Measurements from ENCODE around the gene PCDH19. TPM values are rescaled to one million over a fixed set of nuclear protein-coding genes. Genes with fewer than 3 reads are reported as not detected.

The PCDH19 gene
- total RNA-seq, 6 donors from 2014 or later = 0.10 to 1.0 (median 0.19) TPM

DNA sequence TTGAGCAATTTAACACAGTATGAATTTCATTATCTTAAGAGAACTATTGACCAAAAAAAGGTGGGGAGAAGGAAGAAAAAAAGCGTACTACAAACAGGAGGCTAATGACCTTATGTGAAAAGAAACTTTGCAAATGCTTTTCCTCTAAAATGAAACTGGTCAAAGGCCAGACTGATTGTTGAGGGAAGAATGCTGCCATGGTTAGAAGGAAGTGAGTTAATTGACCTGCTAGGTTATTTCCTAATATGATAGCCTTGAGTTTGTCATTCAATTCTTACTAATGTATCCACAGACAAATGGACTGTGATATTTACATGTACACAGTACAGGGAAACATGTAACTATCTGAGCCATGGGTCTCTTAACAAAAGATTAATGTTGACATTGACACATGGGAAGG is 132.8 kb downstream of the PCDH19 start:
- TF ChIP-seq EP300 (IDR thresholded peaks at IDR 0.05) (no peak), POLR2A (IDR thresholded peaks at IDR 0.05) (no peak)
- no peaks in the 10 kb centered on the region for H3K27me3 ChIP-seq
- H3K27ac ChIP-seq = no peak overlapping the region
- H3K36me3 ChIP-seq = no peaks in the 10 kb centered on the region
- 64% methylated on average over 1 of the region's 1 CpG for WGBS, 2 donors
- DNase-seq = no peak
- H3K4me1 ChIP-seq = no peaks in the 10 kb centered on the region
- H3K9me3 ChIP-seq = no peaks in the 10 kb centered on the region
- no peak for ATAC-seq (ENCODE audit: low FRiP score in 2 of 2)
- H3K4me3 ChIP-seq = no peak overlapping the region

DNA sequence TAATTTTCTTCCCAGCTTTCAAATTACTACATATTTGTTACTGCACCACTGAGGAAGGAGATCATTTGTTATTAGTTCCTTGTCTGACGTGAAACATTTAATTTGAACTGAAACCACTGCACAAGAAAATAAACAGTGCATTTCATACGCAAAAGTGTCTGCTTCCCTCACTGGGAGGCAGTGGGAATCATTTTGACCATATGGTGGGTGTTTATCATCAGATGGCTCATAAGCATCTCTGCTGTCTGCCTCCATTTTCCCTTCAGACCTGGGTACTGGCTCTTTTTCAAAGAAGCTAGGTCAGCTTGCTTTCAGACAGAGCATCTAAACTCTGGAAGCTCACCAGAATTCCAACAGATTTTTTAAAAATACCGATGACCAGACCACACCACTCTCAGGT is 135.2 kb downstream of the PCDH19 start:
- TF ChIP-seq, protein P1, sequence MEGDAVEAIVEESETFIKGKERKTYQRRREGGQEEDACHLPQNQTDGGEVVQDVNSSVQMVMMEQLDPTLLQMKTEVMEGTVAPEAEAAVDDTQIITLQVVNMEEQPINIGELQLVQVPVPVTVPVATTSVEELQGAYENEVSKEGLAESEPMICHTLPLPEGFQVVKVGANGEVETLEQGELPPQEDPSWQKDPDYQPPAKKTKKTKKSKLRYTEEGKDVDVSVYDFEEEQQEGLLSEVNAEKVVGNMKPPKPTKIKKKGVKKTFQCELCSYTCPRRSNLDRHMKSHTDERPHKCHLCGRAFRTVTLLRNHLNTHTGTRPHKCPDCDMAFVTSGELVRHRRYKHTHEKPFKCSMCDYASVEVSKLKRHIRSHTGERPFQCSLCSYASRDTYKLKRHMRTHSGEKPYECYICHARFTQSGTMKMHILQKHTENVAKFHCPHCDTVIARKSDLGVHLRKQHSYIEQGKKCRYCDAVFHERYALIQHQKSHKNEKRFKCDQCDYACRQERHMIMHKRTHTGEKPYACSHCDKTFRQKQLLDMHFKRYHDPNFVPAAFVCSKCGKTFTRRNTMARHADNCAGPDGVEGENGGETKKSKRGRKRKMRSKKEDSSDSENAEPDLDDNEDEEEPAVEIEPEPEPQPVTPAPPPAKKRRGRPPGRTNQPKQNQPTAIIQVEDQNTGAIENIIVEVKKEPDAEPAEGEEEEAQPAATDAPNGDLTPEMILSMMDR (IDR thresholded peaks at IDR 0.05) = no peak
- TF ChIP-seq POLR2AphosphoS5 (IDR thresholded peaks at IDR 0.05) = no peak
- TF ChIP-seq POLR2A (IDR thresholded peaks at IDR 0.05) = no peak
- TF ChIP-seq EP300 (IDR thresholded peaks at IDR 0.05) = no peak
- ATAC-seq (ENCODE audit: low FRiP score in 2 of 2) = no peak
- no peak overlapping the region for H3K27ac ChIP-seq
- no peaks in the 10 kb centered on the region for H3K9me3 ChIP-seq
- no peaks in the 10 kb centered on the region for H3K4me1 ChIP-seq
- DNase-seq = no peak
- 37 to 67% methylated on average over 3 of the region's 3 CpGs for WGBS, 2 donors
- no peak overlapping the region for H3K4me3 ChIP-seq
- no peaks in the 10 kb centered on the region for H3K27me3 ChIP-seq
- H3K36me3 ChIP-seq = no peaks in the 10 kb centered on the region

DNA sequence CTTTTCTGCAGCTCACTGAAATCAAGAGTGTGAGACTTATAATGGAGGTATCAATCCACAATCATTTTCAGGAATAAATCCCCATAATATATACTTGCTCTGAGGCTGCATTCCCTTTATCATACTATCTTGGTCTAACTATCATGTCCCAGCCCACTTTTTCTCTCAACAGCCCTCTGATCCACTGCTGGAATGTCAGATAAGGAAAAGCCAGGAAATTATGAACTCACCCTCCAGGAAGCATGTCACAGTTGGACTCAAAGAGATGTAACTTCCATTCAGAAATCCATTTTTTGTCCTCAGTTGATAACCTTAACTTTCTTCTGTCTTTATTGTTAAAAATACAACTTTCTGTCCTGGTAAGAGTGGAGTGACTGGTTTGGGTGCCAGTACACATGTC is 144.9 kb downstream of the PCDH19 start:
- Histone ChIP-seq H3K36me3 (no peaks in the 10 kb centered on the region), H3K4me3 (no peak overlapping the region), H3K27ac (no peak overlapping the region), H3K27me3 (no peaks in the 10 kb centered on the region), H3K9me3 (no peaks in the 10 kb centered on the region), H3K4me1 (no peaks in the 10 kb centered on the region)
- ATAC-seq (ENCODE audit: low FRiP score in 2 of 2) (no peak), DNase-seq (no peak)
- no peak for TF ChIP-seq POLR2A (IDR thresholded peaks at IDR 0.05)
- TF ChIP-seq EP300 (IDR thresholded peaks at IDR 0.05) = no peak
- no peak for TF ChIP-seq POLR2AphosphoS5 (IDR thresholded peaks at IDR 0.05)
- TF ChIP-seq, protein P1 (IDR thresholded peaks at IDR 0.05) = no peak

DNA sequence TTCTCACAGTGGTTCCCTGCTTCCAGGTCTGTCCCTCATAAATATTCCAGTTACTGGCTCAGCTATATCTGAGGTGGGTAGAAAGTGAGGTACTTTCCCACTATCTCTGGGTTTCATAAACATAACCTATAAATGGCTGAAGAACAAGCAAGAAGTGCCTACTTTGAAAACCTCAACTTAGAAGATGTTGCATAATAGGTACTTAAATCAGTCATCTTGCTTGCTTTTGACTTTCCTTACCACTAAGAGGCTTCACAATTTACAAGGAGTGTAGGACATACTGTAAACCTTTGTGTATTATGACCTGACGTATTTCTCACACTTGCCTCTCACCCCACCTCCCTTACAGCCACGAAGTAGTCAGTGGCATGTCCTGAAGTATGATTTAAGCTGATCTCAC is 145.9 kb downstream of the PCDH19 start:
- Histone ChIP-seq H3K4me3 (no peak overlapping the region), H3K27me3 (no peaks in the 10 kb centered on the region), H3K9me3 (no peaks in the 10 kb centered on the region), H3K27ac (no peak overlapping the region), H3K4me1 (no peaks in the 10 kb centered on the region), H3K36me3 (no peaks in the 10 kb centered on the region)
- ATAC-seq (ENCODE audit: low FRiP score in 2 of 2) (peak in 1 of 2 donors; percentile 46), DNase-seq (no peak)
- 25 to 63% methylated on average over 1 to 2 of the region's 2 CpGs for WGBS, 2 donors
- TF ChIP-seq, protein P1 (IDR thresholded peaks at IDR 0.05) = no peak
- TF ChIP-seq POLR2AphosphoS5 (IDR thresholded peaks at IDR 0.05) (no peak), EP300 (IDR thresholded peaks at IDR 0.05) (no peak), POLR2A (IDR thresholded peaks at IDR 0.05) (no peak)

DNA sequence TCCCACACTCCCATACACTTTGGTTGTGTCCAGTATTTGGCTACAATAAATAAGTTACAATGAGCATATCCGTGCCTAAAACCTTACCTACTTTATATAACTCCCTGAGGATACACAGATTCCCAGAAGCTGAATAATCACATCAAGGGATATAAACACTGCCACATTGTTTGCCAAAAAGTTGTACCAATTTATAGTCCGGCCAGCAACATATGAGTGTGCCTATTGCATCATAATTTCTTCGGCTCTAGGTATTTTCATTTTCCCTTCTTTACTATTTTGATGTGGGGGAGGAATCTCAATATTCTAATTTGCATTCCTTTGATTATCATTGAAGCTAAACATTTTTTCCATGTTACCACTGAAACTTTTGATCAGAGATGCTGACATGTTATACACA is 146.4 kb downstream of the PCDH19 start:
- Histone ChIP-seq H3K27me3 (no peaks in the 10 kb centered on the region), H3K4me3 (no peak overlapping the region), H3K36me3 (no peaks in the 10 kb centered on the region), H3K4me1 (no peaks in the 10 kb centered on the region), H3K9me3 (no peaks in the 10 kb centered on the region), H3K27ac (no peak overlapping the region)
- no peak for DNase-seq
- 56 to 62% methylated on average over 3 of the region's 3 CpGs for WGBS, 2 donors
- no peak for TF ChIP-seq POLR2AphosphoS5 (IDR thresholded peaks at IDR 0.05)
- ATAC-seq (ENCODE audit: low FRiP score in 2 of 2) = no peak

DNA sequence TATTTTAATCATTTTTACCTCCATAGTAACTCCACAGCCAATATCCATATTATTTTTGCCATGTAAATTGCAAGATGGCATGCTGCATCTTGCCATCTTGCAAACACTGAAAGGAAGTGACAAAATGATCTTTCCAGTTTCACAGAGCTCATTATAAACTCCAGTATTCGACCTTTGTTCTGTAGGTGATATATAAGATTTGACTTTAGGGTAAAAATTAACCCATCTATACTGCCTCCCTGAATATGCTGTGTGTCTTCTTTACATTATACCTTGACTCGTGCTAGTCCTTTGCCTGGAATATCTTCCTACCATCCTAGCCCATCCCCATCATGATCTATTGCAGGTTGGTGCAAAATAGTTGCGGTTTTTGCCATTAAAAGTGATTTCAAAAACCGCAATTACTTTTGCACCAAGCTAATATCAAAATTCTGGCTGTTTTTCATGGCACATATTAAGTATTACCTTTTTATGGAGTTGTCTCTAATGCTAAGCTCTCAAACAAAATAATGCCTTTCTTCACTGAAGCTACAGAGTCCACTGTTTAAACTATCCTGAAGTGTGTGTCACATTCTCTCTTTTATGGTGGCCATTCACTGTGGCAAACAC is 161.1 kb downstream of the PCDH19 start:
- no peaks in the 10 kb centered on the region for H3K36me3 ChIP-seq
- no peak for DNase-seq
- TF ChIP-seq POLR2A (IDR thresholded peaks at IDR 0.05) (no peak), POLR2AphosphoS5 (IDR thresholded peaks at IDR 0.05) (no peak), EP300 (IDR thresholded peaks at IDR 0.05) (no peak)
- no peaks in the 10 kb centered on the region for H3K9me3 ChIP-seq
- no peaks in the 10 kb centered on the region for H3K4me1 ChIP-seq
- ATAC-seq (ENCODE audit: low FRiP score in 2 of 2) = no peak
- H3K4me3 ChIP-seq = no peak overlapping the region
- no peak overlapping the region for H3K27ac ChIP-seq
- WGBS, 2 donors = 44 to 88% methylated on average over 4 of the region's 4 CpGs
- no peaks in the 10 kb centered on the region for H3K27me3 ChIP-seq
